OCI-LY1 (cell line): ENCODE results near the gene WWOX.
"Not testable (repeated sequence)": the region's sequence is repeated elsewhere in the genome, so short reads cannot be mapped to it uniquely, and the experiment has no call there.

Experiments used
- H2AFZ ChIP-seq: fragments of 200-600 bp; sonication (generic), shearing (Covaris generic); 2 replicates; pipeline ENCODE4 v1.6.0; 2014; ENCODE audit warnings: antibody characterized with exemption, mild to moderate bottlenecking, low read length
- H3F3A ChIP-seq: fragments of 200-600 bp; sonication (generic), shearing (Covaris generic); 2 replicates; pipeline ENCODE4 v1.6.0; 2014; ENCODE audit warnings: mild to moderate bottlenecking, antibody characterized with exemption, low read length, moderate library complexity; ENCODE audit not compliant: insufficient read depth
- H3K27ac ChIP-seq: fragments of 200-600 bp; sonication (generic); 2 replicates; pipeline ENCODE4 v1.5.1; 2014; ENCODE audit warnings: low read length, mixed run types, mild to moderate bottlenecking, low read depth; ENCODE audit not compliant: poor library complexity, severe bottlenecking
- H3K27me3 ChIP-seq: fragments of 200-600 bp; sonication (generic); 2 replicates; pipeline ENCODE4 v1.6.0; 2014; ENCODE audit warnings: antibody characterized with exemption, mild to moderate bottlenecking, low read length, moderate library complexity; ENCODE audit not compliant: insufficient read depth
- H3K36me3 ChIP-seq: fragments of 200-600 bp; sonication (generic); 2 replicates; pipeline ENCODE4 v1.6.1; 2014; ENCODE audit warnings: mild to moderate bottlenecking, antibody characterized with exemption, low read length, moderate library complexity, mixed read lengths; ENCODE audit not compliant: insufficient read depth
- H3K4me1 ChIP-seq: fragments of 200-600 bp; sonication (generic); 2 replicates; pipeline ENCODE4 v1.5.1; 2014; ENCODE audit warnings: mild to moderate bottlenecking, low read length, moderate library complexity; ENCODE audit not compliant: insufficient read depth, severe bottlenecking
- H3K4me2 ChIP-seq: fragments of 200-600 bp; sonication (generic), shearing (Covaris generic); 2 replicates; pipeline ENCODE4 v1.6.1; 2014; ENCODE audit warnings: low read length
- H3K4me3 ChIP-seq: fragments of 200-600 bp; sonication (generic); 2 replicates; pipeline ENCODE4 v1.5.1; 2014; ENCODE audit warnings: low read length, low read depth, mild to moderate bottlenecking, mixed read lengths; ENCODE audit not compliant: poor library complexity, severe bottlenecking
- H3K79me2 ChIP-seq: fragments of 200-600 bp; shearing (Covaris generic); 2 replicates; pipeline ENCODE4 v1.6.1; 2016; ENCODE audit warnings: mixed run types, low read length, mixed read lengths; ENCODE audit not compliant: insufficient read depth
- H3K9ac ChIP-seq: fragments of 200-600 bp; sonication (generic), shearing (Covaris generic); 2 replicates; pipeline ENCODE4 v1.6.1; 2014; ENCODE audit warnings: mild to moderate bottlenecking, low read length, mixed read lengths
- H3K9me2 ChIP-seq: fragments of 200-600 bp; sonication (generic), shearing (Covaris generic); 2 replicates; pipeline ENCODE4 v1.6.1; 2014; ENCODE audit warnings: low read depth, mild to moderate bottlenecking, low read length, mixed read lengths
- H3K9me3 ChIP-seq: fragments of 200-600 bp; shearing (Covaris generic); 2 replicates; pipeline ENCODE4 v1.6.1; 2014; ENCODE audit warnings: low read length, mixed read lengths
- H4K20me1 ChIP-seq: fragments of 200-600 bp; sonication (generic), shearing (Covaris generic); 2 replicates; pipeline ENCODE4 v1.6.0; 2016; ENCODE audit warnings: mild to moderate bottlenecking, low read length; ENCODE audit not compliant: insufficient read depth
- CTCF ChIP-seq: fragments of 200-600 bp; sonication (generic), shearing (Covaris generic); IDR thresholded peaks from 2 replicates; pipeline ENCODE4 v1.5.1; 2017; ENCODE audit warnings: mild to moderate bottlenecking, antibody characterized with exemption, low read length, moderate library complexity, mixed read lengths
- EZH2 ChIP-seq: fragments of 200-600 bp; sonication (generic), shearing (Covaris generic); IDR thresholded peaks from 2 replicates; pipeline ENCODE4 v1.8.0; 2017; ENCODE audit warnings: borderline replicate concordance, mixed run types, mild to moderate bottlenecking, antibody characterized with exemption, low read length, moderate library complexity, mixed read lengths

WWOX gene

GRCh38 chr16:79215289-79215688 lies 1115.8 kb downstream of the WWOX start:
- no peaks in the 10 kb centered on the region for H3F3A ChIP-seq
- H3K36me3 ChIP-seq = no peaks in the 10 kb centered on the region
- H3K9me2 ChIP-seq = no peaks in the 10 kb centered on the region
- no peaks in the 10 kb centered on the region for H3K4me1 ChIP-seq
- H3K9ac ChIP-seq = no peak overlapping the region
- no peaks in the 10 kb centered on the region for H3K27me3 ChIP-seq
- 0 out of 2 replicates have a peak, but pooled peaks cover 3% of the 10 kb centered on the region for H3K9me3 ChIP-seq
- H2AFZ ChIP-seq = no peak overlapping the region
- no peak overlapping the region for H3K27ac ChIP-seq
- H3K4me3 ChIP-seq = no peak overlapping the region
- H3K4me2 ChIP-seq = no peak overlapping the region
- TF ChIP-seq CTCF = no peak
- no peaks in the 10 kb centered on the region for H3K79me2 ChIP-seq
- H4K20me1 ChIP-seq = no peaks in the 10 kb centered on the region

- no peaks in the 10 kb centered on the region for H3K27me3 ChIP-seq
- H3K27ac ChIP-seq = no peak overlapping the region
- no peaks in the 10 kb centered on the region for H3K36me3 ChIP-seq
- no peaks in the 10 kb centered on the region for H3F3A ChIP-seq
- no peak overlapping the region for H3K4me3 ChIP-seq
- H3K4me2 ChIP-seq = no peak overlapping the region
- no peak overlapping the region for H2AFZ ChIP-seq
- H3K9ac ChIP-seq = no peak overlapping the region
- no peaks in the 10 kb centered on the region for H3K79me2 ChIP-seq
- H3K4me1 ChIP-seq = no peaks in the 10 kb centered on the region
- H3K9me3 ChIP-seq = 0 out of 2 replicates have a peak, but pooled peaks cover 3% of the 10 kb centered on the region
- H3K9me2 ChIP-seq = no peaks in the 10 kb centered on the region
- no peaks in the 10 kb centered on the region for H4K20me1 ChIP-seq
- TF ChIP-seq EZH2 (no peak), CTCF (no peak)
These were observed 1118.0 kb downstream of the WWOX start for GRCh38 chr16:79217375-79218011.

GRCh38 chr16:79218351-79218750 lies 1118.9 kb downstream of the WWOX start:
- H3K27ac ChIP-seq = no peak overlapping the region
- H3K27me3 ChIP-seq = no peaks in the 10 kb centered on the region
- no peaks in the 10 kb centered on the region for H3K4me1 ChIP-seq
- TF ChIP-seq CTCF = no peak
- TF ChIP-seq EZH2 = no peak
- no peaks in the 10 kb centered on the region for H3F3A ChIP-seq
- H3K36me3 ChIP-seq = no peaks in the 10 kb centered on the region
- H3K9me2 ChIP-seq = no peaks in the 10 kb centered on the region
- no peak overlapping the region for H3K9ac ChIP-seq
- H4K20me1 ChIP-seq = no peaks in the 10 kb centered on the region
- H2AFZ ChIP-seq = no peak overlapping the region
- H3K9me3 ChIP-seq = 0 out of 2 replicates have a peak, but pooled peaks cover 3% of the 10 kb centered on the region
- H3K79me2 ChIP-seq = no peaks in the 10 kb centered on the region
- no peak overlapping the region for H3K4me2 ChIP-seq
- H3K4me3 ChIP-seq = no peak overlapping the region

GRCh38 chr16:79225994-79226393 lies 1126.5 kb downstream of the WWOX start:
- H2AFZ ChIP-seq, H3K9me3 ChIP-seq: not testable (repeated sequence)

More at GRCh38 chr16:79225994-79226393, 1126.5 kb downstream of the WWOX start:
- not testable (repeated sequence) for H3K27ac ChIP-seq, H3K4me1 ChIP-seq, H3K9me2 ChIP-seq, H3K9ac ChIP-seq, H3K4me2 ChIP-seq, H3F3A ChIP-seq, H3K4me3 ChIP-seq, H3K27me3 ChIP-seq, H3K36me3 ChIP-seq, H4K20me1 ChIP-seq, H3K79me2 ChIP-seq
